Transverse colon (tissue), 3 donors: ENCODE measurements around the gene TAMALIN.

Experiments
- CTCF ChIP-seq, 5 experiments: fragments of 200-600 bp in 3 of 5; fragments of 450-650 bp in 2 of 5; sonication (generic) in 3 of 5; IDR thresholded peaks; 1 replicate in 2 of 5; 2 replicates in 3 of 5; pipeline ENCODE4 v1.5.1; 2016 to 2017; ENCODE audit warnings: antibody characterized with exemption in 5 of 5, inconsistent platforms in 3 of 5, mild to moderate bottlenecking in 2 of 5, moderate library complexity in 1 of 5
- EP300 ChIP-seq: sonication (generic); formaldehyde crosslinking; IDR thresholded peaks from one replicate; pipeline ENCODE4 v1.6.1; 2017; ENCODE audit warnings: antibody characterized with exemption, low read depth
- POLR2A ChIP-seq: fragments of 450-650 bp; IDR thresholded peaks from one replicate; pipeline ENCODE4 v1.6.1; 2016; ENCODE audit warnings: antibody characterized with exemption, mild to moderate bottlenecking, moderate library complexity

- no peak for TF ChIP-seq POLR2A
- no peak for TF ChIP-seq CTCF (IDR thresholded peaks at IDR 0.05)
- TF ChIP-seq EP300, result no peak
Observed at GRCh38 chr12:51994959-51995358, 11.8 kb upstream of the TAMALIN start.
